Endodermal cell (in vitro differentiated cells): Measurements from ENCODE around the gene CUX1. TPM values are rescaled to one million over a fixed set of nuclear protein-coding genes. Genes with fewer than 3 reads are reported as not detected.
A peak's percentile ranks its signal among the peaks of the same experiment; 100 is the strongest.

Experiments
- DNase-seq: peaks from one replicate; pipeline ENCODE4 v3.0.0-alpha.2; 2017
- H3K27ac ChIP-seq: 2 replicates; pipeline ENCODE4 v1.5.1; 2013; ENCODE audit warnings: mild to moderate bottlenecking, low read depth, low read length, moderate library complexity
- H3K27me3 ChIP-seq: 2 replicates; pipeline ENCODE4 v1.6.1; 2013; ENCODE audit warnings: mild to moderate bottlenecking, low read length, moderate library complexity; ENCODE audit not compliant: insufficient read depth, control insufficient read depth, poor library complexity, severe bottlenecking
- H3K36me3 ChIP-seq: 2 replicates; pipeline ENCODE4 v1.7.0; 2013; ENCODE audit warnings: mild to moderate bottlenecking, low read length, moderate library complexity; ENCODE audit not compliant: control insufficient read depth, insufficient read depth
- H3K4me1 ChIP-seq: one replicate; pipeline ENCODE4 v1.7.0; 2013; ENCODE audit warnings: low read length; ENCODE audit not compliant: control insufficient read depth, insufficient read depth
- H3K4me3 ChIP-seq: 2 replicates; pipeline ENCODE4 v1.5.1; 2013; ENCODE audit warnings: mild to moderate bottlenecking, low read length, moderate library complexity
- H3K9ac ChIP-seq: 2 replicates; pipeline ENCODE4 v1.6.1; 2013; ENCODE audit warnings: mild to moderate bottlenecking, low read length, moderate library complexity; ENCODE audit not compliant: poor library complexity, severe bottlenecking; ENCODE audit errors: extremely low read depth
- H3K9me3 ChIP-seq: 2 replicates; pipeline ENCODE4 v1.6.1; 2013; ENCODE audit warnings: mild to moderate bottlenecking, low read length, moderate library complexity; ENCODE audit not compliant: control insufficient read depth
- H3K27ac Mint-ChIP-seq: 2 replicates; pipeline ENCODE4 v1.8.0; 2020; ENCODE audit warnings: mixed read lengths
- H3K27me3 Mint-ChIP-seq: 2 replicates; pipeline ENCODE4 v1.8.0; 2021; ENCODE audit warnings: mild to moderate bottlenecking, mixed read lengths; ENCODE audit not compliant: insufficient read depth
- H3K36me3 Mint-ChIP-seq: 2 replicates; pipeline ENCODE4 v1.8.0; 2020; ENCODE audit warnings: low read depth, mixed read lengths
- H3K4me1 Mint-ChIP-seq: 2 replicates; pipeline ENCODE4 v1.8.0; 2020; ENCODE audit warnings: mixed read lengths
- H3K4me3 Mint-ChIP-seq: 2 replicates; pipeline ENCODE4 v1.8.0; 2020; ENCODE audit warnings: mild to moderate bottlenecking, moderate library complexity, mixed read lengths
- H3K9me3 Mint-ChIP-seq: 2 replicates; pipeline ENCODE4 v1.8.0; 2020; ENCODE audit warnings: mild to moderate bottlenecking, mixed read lengths
- CTCF ChIP-seq: fragments of 200-600 bp; sonication (generic); conservative IDR thresholded peaks from 2 replicates; pipeline ENCODE4 v1.5.0; 2021; ENCODE audit warnings: antibody characterized with exemption, mild to moderate bottlenecking
- WGBS, 2 experiments: methylation state at CpG; one replicate each; pipeline versions ENCODE4 v1.1.5 to v1.1.7; 2013; ENCODE audit warnings: missing lambda C conversion rate in 2 of 2, mixed read lengths in 1 of 2; ENCODE audit not compliant: insufficient coverage in 1 of 2, insufficient read length in 1 of 2; 5-methylcytosine and 5-hydroxymethylcytosine counted together
- total RNA-seq, 2 donors: library from RNA; stranded (reverse); fragmentation: NEBNext Ultra II Directional in 1 of 2; extraction: Animal tissue kit (Norgen Biotek cat#: 25700) in 1 of 2; gene quantifications; 2 replicates in 1 of 2; 3 replicates in 1 of 2; pipeline ENCODE4 v1.2.1, GENCODE V29; 2021

The CUX1 gene
- total RNA-seq, 2 donors from 2014 or later: 85.1 to 108 TPM

DNA sequence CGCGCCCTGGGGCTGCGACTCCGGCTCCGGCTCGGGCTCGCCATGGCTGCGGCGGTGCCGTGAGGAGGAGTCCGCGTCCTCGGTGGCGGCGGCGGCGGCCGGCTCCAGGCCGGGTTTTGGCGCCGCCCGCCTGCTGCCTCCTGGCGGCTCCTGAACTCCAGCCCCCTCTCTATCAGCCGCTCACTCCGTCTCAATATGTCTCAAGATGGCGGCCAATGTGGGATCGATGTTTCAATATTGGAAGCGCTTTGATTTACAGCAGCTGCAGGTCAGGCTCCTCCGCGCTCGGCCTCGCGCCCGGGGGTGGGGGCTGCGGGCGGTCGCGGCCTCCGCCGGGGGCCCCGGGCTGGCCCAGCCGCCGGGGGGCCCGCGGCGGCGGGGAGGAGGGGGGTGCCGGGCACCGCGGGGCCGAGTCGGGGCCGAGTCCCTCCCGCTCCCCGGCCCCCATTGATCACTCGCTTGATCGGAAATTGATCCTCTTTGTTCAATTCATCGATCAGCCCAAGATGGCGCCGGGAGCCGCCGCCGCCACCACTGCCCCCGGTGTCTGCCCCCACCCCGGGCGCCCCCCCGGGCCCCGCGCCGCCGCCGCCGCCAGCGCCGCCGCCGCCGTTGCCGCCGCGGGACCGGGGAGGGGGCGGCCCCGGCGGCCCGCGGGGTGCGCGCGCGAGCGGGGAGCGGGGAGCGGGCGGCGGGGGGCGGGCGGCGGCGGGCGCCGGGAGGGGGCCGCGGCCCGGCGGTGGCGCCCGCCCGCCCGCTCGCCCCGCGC is 1.4 kb upstream of the CUX1 start:
- Mint-ChIP-seq H3K27me3 (peaks cover 6% of the 10 kb centered on the region), H3K9me3 (no peaks in the 10 kb centered on the region), H3K4me3 (peak overlapping the region; percentile 80), H3K4me1 (peaks cover 31% of the 10 kb centered on the region), H3K36me3 (peaks cover 2% of the 10 kb centered on the region), H3K27ac (peak overlapping the region; percentile 84)
- H3K27me3 ChIP-seq: peaks cover 17% of the 10 kb centered on the region
- 0% methylated on average over 27 to 86 of the region's 113 CpGs for WGBS, 2 experiments
- H3K9me3 ChIP-seq: no peaks in the 10 kb centered on the region
- H3K9ac ChIP-seq: peak overlapping the region; percentile 25
- H3K27ac ChIP-seq: no peak overlapping the region
- DNase-seq: no peak
- peaks cover 7% of the 10 kb centered on the region for H3K4me1 ChIP-seq
- TF ChIP-seq CTCF: no peak
- no peaks in the 10 kb centered on the region for H3K36me3 ChIP-seq
- no peak overlapping the region for H3K4me3 ChIP-seq

- H3K4me1 Mint-ChIP-seq: peaks cover 33% of the 10 kb centered on the region
- peaks cover 17% of the 10 kb centered on the region for H3K27me3 ChIP-seq
- WGBS, 2 experiments: 0% methylated on average over 13 to 130 of the region's 130 CpGs
- peaks cover 6% of the 10 kb centered on the region for H3K27me3 Mint-ChIP-seq
- peaks cover 2% of the 10 kb centered on the region for H3K36me3 Mint-ChIP-seq
- DNase-seq: peak; percentile 71
- H3K4me1 ChIP-seq: peaks cover 7% of the 10 kb centered on the region
- peak overlapping the region; percentile 80 for H3K4me3 Mint-ChIP-seq
- no peaks in the 10 kb centered on the region for H3K36me3 ChIP-seq
- no peak overlapping the region for H3K27ac Mint-ChIP-seq
- H3K27ac ChIP-seq: no peak overlapping the region
- peak overlapping the region; percentile 93 for H3K4me3 ChIP-seq
- H3K9ac ChIP-seq: peak overlapping the region; percentile 49
- no peaks in the 10 kb centered on the region for H3K9me3 Mint-ChIP-seq
- no peak for TF ChIP-seq CTCF
- H3K9me3 ChIP-seq: no peaks in the 10 kb centered on the region
These were observed 593 bp upstream of the CUX1 start for GRCh38 chr7:101816595-101817470.

GRCh38 chr7:101818287-101819071 is 1.1 kb downstream of the CUX1 start:
- Histone ChIP-seq H3K9me3 (no peaks in the 10 kb centered on the region), H3K4me3 (peak overlapping the region; percentile 93), H3K27ac (no peak overlapping the region), H3K4me1 (peaks cover 7% of the 10 kb centered on the region), H3K36me3 (no peaks in the 10 kb centered on the region), H3K27me3 (peaks cover 14% of the 10 kb centered on the region), H3K9ac (peak overlapping the region; percentile 49)
- Mint-ChIP-seq H3K27me3 (peaks cover 6% of the 10 kb centered on the region), H3K4me1 (peaks cover 44% of the 10 kb centered on the region), H3K9me3 (no peaks in the 10 kb centered on the region), H3K4me3 (peak overlapping the region; percentile 80), H3K36me3 (peaks cover 4% of the 10 kb centered on the region), H3K27ac (peak overlapping the region; percentile 50)
- 42 to 58% methylated on average over 11 to 14 of the region's 14 CpGs for WGBS, 2 experiments
- no peak for TF ChIP-seq CTCF
- DNase-seq: no peak
